ENCODE data around the gene XPO6. TPM values are rescaled to one million over a fixed set of nuclear protein-coding genes. Genes with fewer than 3 reads are reported as not detected.
A peak's percentile ranks its signal among the peaks of the same experiment; 100 is the strongest.

The XPO6 gene
- total RNA-seq, 1 experiment from 2014 or later: 124 TPM

DNA sequence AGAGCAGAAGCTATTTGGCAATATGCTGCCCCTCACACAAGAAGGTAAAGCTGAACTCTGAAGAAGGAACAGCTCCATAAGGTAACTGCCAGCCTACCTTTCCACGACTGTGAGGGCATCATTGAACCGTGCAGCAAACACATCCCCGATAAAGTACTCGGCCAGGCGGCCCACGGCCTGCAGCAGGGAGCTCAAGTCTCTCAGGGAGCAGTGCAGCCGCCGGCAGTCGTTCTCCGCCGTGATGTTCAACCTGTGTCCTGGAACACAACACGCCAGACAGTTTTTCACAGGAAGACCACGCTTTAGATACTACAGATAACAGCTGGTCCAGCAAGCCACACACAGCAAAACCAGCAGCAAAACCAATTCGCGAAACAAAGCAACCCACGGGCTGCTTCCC is 86.2 kb downstream of the XPO6 start:
- Histone ChIP-seq H3K9ac (ENCODE audit: extremely low read depth, insufficient read length, low read length) (no peak overlapping the region), H3K14ac (ENCODE audit: insufficient read depth, low read length) (no peak overlapping the region), H4K5ac (ENCODE audit: insufficient read length, low read depth, low read length) (no peak overlapping the region), H4K91ac (ENCODE audit: insufficient read length, low read depth, low read length) (no peak overlapping the region), H2BK12ac (ENCODE audit: insufficient read length, low read depth, low read length) (no peak overlapping the region), H2BK15ac (ENCODE audit: low read depth, low read length) (no peak overlapping the region), H3K9me3 (ENCODE audit: control insufficient read depth, low read depth, low read length) (no peaks in the 10 kb centered on the region), H3K4me1 (ENCODE audit: insufficient read depth, low read length) (no peaks in the 10 kb centered on the region), H3K23me2 (ENCODE audit: insufficient read length, low read depth, low read length, poor library complexity, severe bottlenecking) (no peaks in the 10 kb centered on the region), H3K79me1 (ENCODE audit: insufficient read depth, low read depth, low read length, poor library complexity, severe bottlenecking) (no peaks in the 10 kb centered on the region), H2AFZ (ENCODE audit: low read length) (no peak overlapping the region), H4K20me1 (ENCODE audit: control insufficient read depth, insufficient read depth, insufficient read length) (no peaks in the 10 kb centered on the region), H2BK120ac (ENCODE audit: low read depth, low read length, poor library complexity, severe bottlenecking) (no peak overlapping the region), H3K4ac (ENCODE audit: low read depth, low read length) (no peak overlapping the region), H2AK5ac (ENCODE audit: insufficient read length, low read length) (no peak overlapping the region), H4K8ac (replicated peaks; ENCODE audit: insufficient read length, low read depth, low read length) (no peak overlapping the region), H3K27ac (ENCODE audit: insufficient read length, low read depth, low read length) (no peak overlapping the region), H3T11ph (ENCODE audit: low read length) (no peak overlapping the region), H3K79me2 (ENCODE audit: insufficient read depth, low read length) (no peaks in the 10 kb centered on the region; the same call in 1 of the 2 replicates), H3K18ac (ENCODE audit: insufficient read length, low read depth, low read length) (no peak overlapping the region), H2BK5ac (ENCODE audit: insufficient read length, low read length) (no peak overlapping the region), H2BK20ac (ENCODE audit: low read depth, low read length, poor library complexity, severe bottlenecking) (no peak overlapping the region), H3K4me2 (ENCODE audit: insufficient read depth, insufficient read length, low read length) (no peak overlapping the region), H3K27me3 (ENCODE audit: insufficient read depth, low read length) (no peaks in the 10 kb centered on the region), H3K56ac (ENCODE audit: insufficient read length, low read depth, low read length) (no peak overlapping the region), H3K23ac (ENCODE audit: insufficient read length, low read depth, low read length) (no peak overlapping the region)
- WGBS (ENCODE audit: extremely low coverage, insufficient read length, low lambda C conversion rate): no CpG with 5 or more reads among the region's 16 CpGs
- peak overlapping the region in 1 of 3 experiments; percentile 47; a peak in 1 of 7 replicates for H3K27ac Mint-ChIP-seq
- DNase-seq: no peak
- no peaks in the 10 kb centered on the region for H3K27me3 Mint-ChIP-seq (ENCODE audit: low read depth)
- TF ChIP-seq, protein P1, sequence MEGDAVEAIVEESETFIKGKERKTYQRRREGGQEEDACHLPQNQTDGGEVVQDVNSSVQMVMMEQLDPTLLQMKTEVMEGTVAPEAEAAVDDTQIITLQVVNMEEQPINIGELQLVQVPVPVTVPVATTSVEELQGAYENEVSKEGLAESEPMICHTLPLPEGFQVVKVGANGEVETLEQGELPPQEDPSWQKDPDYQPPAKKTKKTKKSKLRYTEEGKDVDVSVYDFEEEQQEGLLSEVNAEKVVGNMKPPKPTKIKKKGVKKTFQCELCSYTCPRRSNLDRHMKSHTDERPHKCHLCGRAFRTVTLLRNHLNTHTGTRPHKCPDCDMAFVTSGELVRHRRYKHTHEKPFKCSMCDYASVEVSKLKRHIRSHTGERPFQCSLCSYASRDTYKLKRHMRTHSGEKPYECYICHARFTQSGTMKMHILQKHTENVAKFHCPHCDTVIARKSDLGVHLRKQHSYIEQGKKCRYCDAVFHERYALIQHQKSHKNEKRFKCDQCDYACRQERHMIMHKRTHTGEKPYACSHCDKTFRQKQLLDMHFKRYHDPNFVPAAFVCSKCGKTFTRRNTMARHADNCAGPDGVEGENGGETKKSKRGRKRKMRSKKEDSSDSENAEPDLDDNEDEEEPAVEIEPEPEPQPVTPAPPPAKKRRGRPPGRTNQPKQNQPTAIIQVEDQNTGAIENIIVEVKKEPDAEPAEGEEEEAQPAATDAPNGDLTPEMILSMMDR (conservative IDR thresholded peaks at IDR 0.05): no peak
- H3K4me1 Mint-ChIP-seq: peaks cover 0 to 4% of the 10 kb centered on the region in 2 experiments; a peak in 1 of 4 replicates
- H3K9me3 Mint-ChIP-seq: no peaks in the 10 kb centered on the region
- H3K4me3 Mint-ChIP-seq: no peak overlapping the region
- H3K36me3 Mint-ChIP-seq (ENCODE audit: insufficient read depth in 1 of 3, low read depth in 3 of 3): peaks cover 38 to 90% (median 78%) of the 10 kb centered on the region in 3 experiments; a peak in 6 of 7 replicates

All from H9 (cell line).